HCT116 (cell line): Measurements from ENCODE around the gene GNB1L. TPM values are rescaled to one million over a fixed set of nuclear protein-coding genes. Genes with fewer than 3 reads are reported as not detected.

Experiments
- ATAC-seq: fragments of 200-7000 bp; cut with Tn5 transposase; 2 replicates; pipeline ENCODE4 v1.9.1; 2020; ENCODE audit warnings: mild to moderate bottlenecking, moderate library complexity
- BruUV-seq: library from RNA; stranded (reverse); fragments of 400-500 nt; replicated peaks from 2 replicates; lab custom pipeline; 2021; lab: Mats Ljungman, UMichigan
- CTCF ChIA-PET: fragments of 300-600 bp; sonication (Branson Sonifier 250); formaldehyde crosslinking; loops from one replicate; lab custom pipeline; 2021; ENCODE audit warnings: antibody characterized with exemption; lab: Charles Lee
- POLR2A ChIA-PET: fragments of 300-600, 350-600 bp; sonication (Branson Sonifier 250); formaldehyde crosslinking; loops from one replicate; lab custom pipeline; 2021; ENCODE audit warnings: antibody characterized with exemption; lab: Charles Lee
- RAD21 ChIA-PET, 2 experiments: fragments of 300-600 bp; sonication (Branson Sonifier 250); formaldehyde crosslinking; loops; one replicate each; lab custom pipeline; 2023; ENCODE audit warnings: low total read pairs in 2 of 2; ENCODE audit not compliant: uncharacterized antibody in 2 of 2, unreplicated experiment in 2 of 2, low non-redundant PET in 1 of 2; lab: Charles Lee
- DNase-seq: peaks from one replicate; pipeline ENCODE4 v3.0.0-alpha.2; 2010; ENCODE audit warnings: low read depth, low spot score
- H2AFZ ChIP-seq: fragments of 200-600 bp; shearing (Covaris generic), sonication (generic); 2 replicates; pipeline ENCODE4 v1.6.1; 2017; ENCODE audit warnings: low read depth, mixed run types, mixed read lengths, antibody characterized with exemption, low read length; ENCODE audit not compliant: poor library complexity, severe bottlenecking
- H3K27ac ChIP-seq: 2 replicates; pipeline ENCODE4 v1.5.1; 2012; ENCODE audit warnings: low read depth, low read length
- H3K27me3 ChIP-seq: fragments of 200-600 bp; sonication (generic); 2 replicates; pipeline ENCODE4 v1.6.1; 2016; ENCODE audit warnings: mixed run types, low read length, mixed read lengths; ENCODE audit not compliant: insufficient read depth
- H3K36me3 ChIP-seq, 2 experiments: fragments of 200-500 bp in 1 of 2; fragments of 200-600 bp in 1 of 2; sonication (Bioruptor generic) in 1 of 2; sonication (generic) in 1 of 2; 2 replicates each; pipeline versions ENCODE4 v1.5.1 to v1.6.1; 2014 to 2016; ENCODE audit warnings: low read length in 2 of 2, inconsistent platforms in 1 of 2, mixed read lengths in 1 of 2, mixed run types in 1 of 2; ENCODE audit not compliant: insufficient read depth in 2 of 2, control insufficient read depth in 1 of 2
- H3K4me1 ChIP-seq, 2 experiments: fragments of 200-600 bp in 1 of 2; sonication (generic) in 1 of 2; 2 replicates each; pipeline versions ENCODE4 v1.5.1 to v1.6.1; 2012 to 2017; ENCODE audit warnings: low read length in 2 of 2, inconsistent platforms in 1 of 2, mild to moderate bottlenecking in 1 of 2, mixed read lengths in 1 of 2, mixed run types in 1 of 2, moderate library complexity in 1 of 2; ENCODE audit not compliant: insufficient read depth in 2 of 2, control insufficient read depth in 1 of 2
- H3K4me2 ChIP-seq: fragments of 200-600 bp; sonication (generic); 2 replicates; pipeline ENCODE4 v1.6.1; 2017; ENCODE audit warnings: mixed run types, low read length, mixed read lengths
- H3K4me3 ChIP-seq, 2 experiments: fragments of 200-600 bp in 1 of 2; sonication (generic) in 1 of 2; replicated peaks in 1 of 2; 2 replicates each; pipeline ENCODE4 v1.5.1; 2011 to 2016; ENCODE audit warnings: low read length in 2 of 2, control low read depth in 1 of 2, low read depth in 1 of 2, mild to moderate bottlenecking in 1 of 2, mixed read lengths in 1 of 2, mixed run types in 1 of 2
- H3K79me2 ChIP-seq: fragments of 200-600 bp; sonication (generic); 2 replicates; pipeline ENCODE4 v1.6.1; 2017; ENCODE audit warnings: mild to moderate bottlenecking, mixed run types, low read length, moderate library complexity, mixed read lengths; ENCODE audit not compliant: insufficient read depth
- H3K9ac ChIP-seq: fragments of 200-600 bp; sonication (generic); 2 replicates; pipeline ENCODE4 v1.6.1; 2016; ENCODE audit warnings: low read length, mixed read lengths
- H3K9me2 ChIP-seq: fragments of 200-600 bp; sonication (generic), shearing (Covaris generic); 2 replicates; pipeline ENCODE4 v1.6.1; 2017; ENCODE audit warnings: mixed run types, mild to moderate bottlenecking, moderate library complexity; ENCODE audit not compliant: insufficient read depth
- H3K9me3 ChIP-seq, 2 experiments: fragments of 200-500 bp in 1 of 2; fragments of 200-600 bp in 1 of 2; sonication (Bioruptor generic) in 1 of 2; sonication (generic) in 1 of 2; 2 replicates each; pipeline ENCODE4 v1.6.1; 2014 to 2017; ENCODE audit warnings: low read length in 2 of 2, mixed read lengths in 2 of 2, inconsistent platforms in 1 of 2, low read depth in 1 of 2, mild to moderate bottlenecking in 1 of 2, mixed run types in 1 of 2, moderate library complexity in 1 of 2; ENCODE audit not compliant: control insufficient read depth in 1 of 2, insufficient read depth in 1 of 2
- H4K20me1 ChIP-seq: fragments of 200-600 bp; sonication (generic), shearing (Covaris generic); 2 replicates; pipeline ENCODE4 v1.6.1; 2017; ENCODE audit warnings: mixed run types, mild to moderate bottlenecking, moderate library complexity; ENCODE audit not compliant: insufficient read depth
- CBX3 ChIP-seq: IDR thresholded peaks from 2 replicates; pipeline ENCODE4 v1.6.1; 2012; ENCODE audit warnings: low read depth
- ELF1 ChIP-seq: IDR thresholded peaks from 2 replicates; pipeline ENCODE4 v1.6.1; 2012; ENCODE audit warnings: low read depth, borderline replicate concordance
- REST ChIP-seq: IDR thresholded peaks from 2 replicates; pipeline ENCODE4 v1.6.1; 2012; ENCODE audit warnings: low read depth
- SP1 ChIP-seq: IDR thresholded peaks from 2 replicates; pipeline ENCODE4 v1.6.1; 2012; ENCODE audit warnings: low read depth
- intact Hi-C: fragments of 100-400 bp; cut with micrococcal nuclease; formaldehyde crosslinking; loops from 2 replicates; pipeline ENCODE4 v1.10.0; 2022
- total RNA-seq: library from RNA; stranded (reverse); gene quantifications from one replicate; pipeline ENCODE4 v1.2.1, GENCODE V29; 2021; ENCODE audit not compliant: unreplicated experiment

Gene GNB1L
- total RNA-seq, 1 experiment from 2014 or later: 12.1 TPM

GRCh38 chr22:19898831-19899567 lies 44.3 kb upstream of the GNB1L start:
- Histone ChIP-seq H3K9ac (no peak overlapping the region), H4K20me1 (no peaks in the 10 kb centered on the region), H3K27ac (no peak overlapping the region), H3K27me3 (no peaks in the 10 kb centered on the region), H3K4me3 (no peak overlapping the region), H3K4me1 (peaks cover 0 to 12% of the 10 kb centered on the region in 2 experiments; a peak in 1 of 4 replicates), H3K9me2 (no peaks in the 10 kb centered on the region), H2AFZ (no peak overlapping the region), H3K36me3 (no peaks in the 10 kb centered on the region), H3K79me2 (no peaks in the 10 kb centered on the region), H3K9me3 (no peaks in the 10 kb centered on the region), H3K4me2 (no peak overlapping the region)
- ChIA-PET POLR2A (no interaction called here), CTCF (no interaction called here), RAD21 (no interaction called here)
- no TSS peak for BruUV-seq
- intact Hi-C loops: no loop called here
- TF ChIP-seq SP1: no peak
- no peak for TF ChIP-seq CBX3
- DNase-seq (no peak), ATAC-seq (no peak)

- Histone ChIP-seq H4K20me1 (no peaks in the 10 kb centered on the region), H3K9me3 (no peaks in the 10 kb centered on the region), H3K9me2 (no peaks in the 10 kb centered on the region), H3K36me3 (no peaks in the 10 kb centered on the region), H3K27ac (no peak overlapping the region), H3K4me1 (peaks cover 0 to 12% of the 10 kb centered on the region in 2 experiments; a peak in 1 of 4 replicates), H2AFZ (no peak overlapping the region), H3K4me3 (no peak overlapping the region), H3K4me2 (no peak overlapping the region), H3K9ac (no peak overlapping the region), H3K79me2 (no peaks in the 10 kb centered on the region), H3K27me3 (no peaks in the 10 kb centered on the region)
- CTCF ChIA-PET: no interaction called here
- POLR2A ChIA-PET: no interaction called here
- BruUV-seq: no TSS peak
- RAD21 ChIA-PET: no interaction called here
- ATAC-seq: no peak
- no peak for DNase-seq
- intact Hi-C loops: no loop called here
- TF ChIP-seq REST (no peak), ELF1 (no peak)
Measured at GRCh38 chr22:19898145-19898544, 43.5 kb upstream of the GNB1L start.
